Stomach (tissue), 19 donors: ENCODE results near the gene GPLD1. TPM values are rescaled to one million over a fixed set of nuclear protein-coding genes. Genes with fewer than 3 reads are reported as not detected.

Experiments used
- DNase-seq, 2 donors: peaks; one replicate each; pipeline versions ENCODE4 v3.0.0 to v3.0.0-alpha.2; 2013 to 2019
- H3K27ac ChIP-seq, 5 donors: fragments of 200-600 bp in 4 of 5; sonication (generic) in 4 of 5; one replicate each; pipeline ENCODE4 v1.5.1; 2013 to 2019; ENCODE audit warnings: mild to moderate bottlenecking in 1 of 5, moderate library complexity in 1 of 5
- H3K27me3 ChIP-seq, 3 donors: fragments of 200-600 bp; sonication (generic); one replicate each; pipeline ENCODE4 v1.5.1; 2017 to 2019; ENCODE audit warnings: mixed run types in 1 of 3
- H3K36me3 ChIP-seq, 4 donors: fragments of 200-600 bp; sonication (generic); 1 replicate in 3 of 4; 2 replicates in 1 of 4; pipeline ENCODE4 v1.5.1; 2016 to 2019
- H3K4me1 ChIP-seq, 4 donors: fragments of 200-600 bp; sonication (generic); one replicate each; pipeline ENCODE4 v1.5.1; 2016 to 2019
- H3K4me3 ChIP-seq, 4 donors: fragments of 200-600 bp; sonication (generic) in 3 of 4; one replicate each; pipeline ENCODE4 v1.5.1; 2016 to 2019; ENCODE audit warnings: mild to moderate bottlenecking in 1 of 4
- H3K9me3 ChIP-seq, 4 donors: fragments of 200-600 bp; sonication (generic); one replicate each; pipeline ENCODE4 v1.5.1; 2016 to 2019
- EP300 ChIP-seq: sonication (generic); formaldehyde crosslinking; IDR thresholded peaks from one replicate; pipeline ENCODE4 v1.6.1; 2017; ENCODE audit warnings: antibody characterized with exemption
- POLR2A ChIP-seq, 4 donors: fragments of 450-650 bp; IDR thresholded peaks; one replicate each; pipeline ENCODE4 v1.6.1; 2016; ENCODE audit warnings: antibody characterized with exemption in 4 of 4, control low read depth in 2 of 4, mild to moderate bottlenecking in 1 of 4, moderate library complexity in 1 of 4
- POLR2AphosphoS5 ChIP-seq, 3 donors: sonication (generic); formaldehyde crosslinking; IDR thresholded peaks; one replicate each; pipeline ENCODE4 v1.6.1; 2016; ENCODE audit warnings: antibody characterized with exemption in 3 of 3
- WGBS, 5 donors: extraction: QIAGEN DNeasy Blood & Tissue Kit in 3 of 5; methylation state at CpG; one replicate each; pipeline versions ENCODE4 v1.1.5 to v1.1.7; 2013 to 2018; 5-methylcytosine and 5-hydroxymethylcytosine counted together
- intact Hi-C: fragments of 100-400 bp; cut with DNase I; formaldehyde crosslinking; loops from one replicate; pipeline ENCODE4 v1.15.1; 2023; ENCODE audit warnings: low total_unique reads
- long read RNA-seq, 10 donors: transcript quantifications; one replicate each; lab custom pipeline, GENCODE V29; 2026
- polyA plus RNA-seq, 3 donors: library from polyadenylated mRNA; stranded (reverse); fragments of 200-250 nt; gene quantifications; one replicate each; pipeline ENCODE4 v1.2.3, GENCODE V29; 2013
- total RNA-seq, 5 donors: library from RNA; depleted of rRNA; stranded (reverse); fragments of >200 nt; gene quantifications; one replicate each; pipeline versions ENCODE4 v1.1.0 to v1.2.3, GENCODE V29; 2014 to 2016
- TF ChIP-seq, protein P1 (sequence below), 7 experiments: fragments of 450-650 bp in 4 of 7; fragments of 200-600 bp in 3 of 7; sonication (generic) in 3 of 7; IDR thresholded peaks; one replicate each; pipeline ENCODE4 v1.5.1; 2016 to 2019; ENCODE audit warnings: antibody characterized with exemption in 7 of 7, control low read depth in 2 of 7, mild to moderate bottlenecking in 1 of 7
- donor health status: healthy with polysubstance abuse.
- donor health status: Bipolar disorder and iron deficiency.
- donor health status: healthy.

The GPLD1 gene, protein sequence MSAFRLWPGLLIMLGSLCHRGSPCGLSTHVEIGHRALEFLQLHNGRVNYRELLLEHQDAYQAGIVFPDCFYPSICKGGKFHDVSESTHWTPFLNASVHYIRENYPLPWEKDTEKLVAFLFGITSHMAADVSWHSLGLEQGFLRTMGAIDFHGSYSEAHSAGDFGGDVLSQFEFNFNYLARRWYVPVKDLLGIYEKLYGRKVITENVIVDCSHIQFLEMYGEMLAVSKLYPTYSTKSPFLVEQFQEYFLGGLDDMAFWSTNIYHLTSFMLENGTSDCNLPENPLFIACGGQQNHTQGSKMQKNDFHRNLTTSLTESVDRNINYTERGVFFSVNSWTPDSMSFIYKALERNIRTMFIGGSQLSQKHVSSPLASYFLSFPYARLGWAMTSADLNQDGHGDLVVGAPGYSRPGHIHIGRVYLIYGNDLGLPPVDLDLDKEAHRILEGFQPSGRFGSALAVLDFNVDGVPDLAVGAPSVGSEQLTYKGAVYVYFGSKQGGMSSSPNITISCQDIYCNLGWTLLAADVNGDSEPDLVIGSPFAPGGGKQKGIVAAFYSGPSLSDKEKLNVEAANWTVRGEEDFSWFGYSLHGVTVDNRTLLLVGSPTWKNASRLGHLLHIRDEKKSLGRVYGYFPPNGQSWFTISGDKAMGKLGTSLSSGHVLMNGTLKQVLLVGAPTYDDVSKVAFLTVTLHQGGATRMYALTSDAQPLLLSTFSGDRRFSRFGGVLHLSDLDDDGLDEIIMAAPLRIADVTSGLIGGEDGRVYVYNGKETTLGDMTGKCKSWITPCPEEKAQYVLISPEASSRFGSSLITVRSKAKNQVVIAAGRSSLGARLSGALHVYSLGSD
- total RNA-seq (1 to 10 TPM in 2 of 5 donors, under 1 TPM in 1, not detected in 2; 0.43 to 2.8 (median 1.3) TPM), polyA plus RNA-seq (under 1 TPM; 0.18 to 0.44 (median 0.31) TPM)
- long read RNA-seq, donor 1: 0 reads
- long read RNA-seq, donor 2: 0 reads
- long read RNA-seq, donor 3: 0 reads
- long read RNA-seq, donor 4: 0 reads
- long read RNA-seq, donor 5: 0 reads
- long read RNA-seq, donor 6: 0 reads
- long read RNA-seq, donor 7: 0 reads
- long read RNA-seq, donor 8: 0 reads
- long read RNA-seq, donor 9: 0 reads
- long read RNA-seq, donor 10: 0 reads

DNA sequence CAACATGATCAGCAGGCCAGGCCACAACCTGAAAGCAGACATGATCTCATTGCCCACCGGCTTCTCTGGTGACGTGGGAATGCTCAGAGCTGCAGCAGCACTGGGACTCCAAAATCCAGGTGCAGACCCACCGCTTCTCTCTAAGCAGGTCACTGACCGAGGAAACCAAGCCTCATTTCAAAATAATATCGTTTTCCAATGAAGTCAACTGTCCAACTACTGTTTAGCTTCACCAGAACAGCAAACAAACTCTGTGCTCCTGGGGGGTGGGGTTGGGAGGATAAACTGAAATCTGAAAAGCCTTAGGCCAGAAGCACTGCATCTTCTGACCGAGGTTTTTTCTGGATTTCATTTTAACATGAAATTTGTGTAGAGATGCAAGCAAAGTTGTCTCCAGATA lies at the start of gene GPLD1:
GPLD1 (minus strand) TSS at position 109 of the 400 bp plus-strand sequence; CDS start at position 42, 67 bp downstream.
- no peaks in the 10 kb centered on the region for H3K27me3 ChIP-seq
- WGBS, 5 donors: 66 to 91% (median 87%) methylated on average over 4 to 6 of the region's 6 CpGs
- TF ChIP-seq POLR2A (IDR thresholded peaks at IDR 0.05) (no peak), EP300 (no peak), POLR2AphosphoS5 (IDR thresholded peaks at IDR 0.05) (no peak)
- TF ChIP-seq, protein P1, sequence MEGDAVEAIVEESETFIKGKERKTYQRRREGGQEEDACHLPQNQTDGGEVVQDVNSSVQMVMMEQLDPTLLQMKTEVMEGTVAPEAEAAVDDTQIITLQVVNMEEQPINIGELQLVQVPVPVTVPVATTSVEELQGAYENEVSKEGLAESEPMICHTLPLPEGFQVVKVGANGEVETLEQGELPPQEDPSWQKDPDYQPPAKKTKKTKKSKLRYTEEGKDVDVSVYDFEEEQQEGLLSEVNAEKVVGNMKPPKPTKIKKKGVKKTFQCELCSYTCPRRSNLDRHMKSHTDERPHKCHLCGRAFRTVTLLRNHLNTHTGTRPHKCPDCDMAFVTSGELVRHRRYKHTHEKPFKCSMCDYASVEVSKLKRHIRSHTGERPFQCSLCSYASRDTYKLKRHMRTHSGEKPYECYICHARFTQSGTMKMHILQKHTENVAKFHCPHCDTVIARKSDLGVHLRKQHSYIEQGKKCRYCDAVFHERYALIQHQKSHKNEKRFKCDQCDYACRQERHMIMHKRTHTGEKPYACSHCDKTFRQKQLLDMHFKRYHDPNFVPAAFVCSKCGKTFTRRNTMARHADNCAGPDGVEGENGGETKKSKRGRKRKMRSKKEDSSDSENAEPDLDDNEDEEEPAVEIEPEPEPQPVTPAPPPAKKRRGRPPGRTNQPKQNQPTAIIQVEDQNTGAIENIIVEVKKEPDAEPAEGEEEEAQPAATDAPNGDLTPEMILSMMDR (IDR thresholded peaks at IDR 0.05): no peak
- H3K4me1 ChIP-seq: peaks cover 4 to 10% (median 6%) of the 10 kb centered on the region in 4 donors
- H3K9me3 ChIP-seq: no peaks in the 10 kb centered on the region
- H3K36me3 ChIP-seq: no peaks in the 10 kb centered on the region
- H3K27ac ChIP-seq: no peak within 1 kb of the TSS
- intact Hi-C loops: no loop called here
- no peak for DNase-seq
- H3K4me3 ChIP-seq: no peak within 1 kb of the TSS

DNA sequence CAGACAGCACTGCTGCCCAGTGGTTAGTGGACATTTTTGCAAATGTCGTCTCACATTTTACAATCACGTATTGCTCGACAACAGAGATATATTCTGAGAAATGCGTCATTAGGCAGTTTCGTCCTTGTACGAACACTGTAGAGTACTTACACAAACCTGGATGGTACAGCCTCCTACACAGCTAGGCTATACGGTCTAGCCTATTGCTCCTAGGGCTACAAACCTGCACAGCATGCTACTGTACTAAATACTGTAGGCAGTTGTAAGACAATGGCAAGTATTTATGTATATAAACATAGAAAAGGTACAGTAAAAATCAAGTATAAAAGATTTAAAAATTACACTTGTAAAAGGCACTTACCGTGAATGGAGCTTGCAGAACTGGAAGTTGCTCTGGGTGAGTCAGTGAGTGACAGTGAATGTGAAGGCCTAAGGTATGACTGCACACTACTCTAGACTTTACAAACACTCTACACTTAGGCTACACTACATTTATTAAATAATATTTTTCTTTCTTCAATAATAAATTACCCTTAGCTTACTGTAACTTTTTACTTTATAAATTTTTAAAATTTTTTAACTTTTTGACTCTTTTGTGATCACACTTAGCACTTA lies 48.5 kb upstream of the GPLD1 start:
- intact Hi-C loops: no loop called here
- no peaks in the 10 kb centered on the region for H3K9me3 ChIP-seq
- H3K27ac ChIP-seq: no peak overlapping the region
- H3K36me3 ChIP-seq: peaks cover 5 to 39% (median 26%) of the 10 kb centered on the region in 4 donors
- TF ChIP-seq, protein P1 (IDR thresholded peaks at IDR 0.05): no peak
- 91 to 97% (median 96%) methylated on average over 8 of the region's 8 CpGs for WGBS, 5 donors
- no peak overlapping the region for H3K4me3 ChIP-seq
- no peaks in the 10 kb centered on the region for H3K27me3 ChIP-seq
- no peak for DNase-seq
- no peaks in the 10 kb centered on the region for H3K4me1 ChIP-seq

DNA sequence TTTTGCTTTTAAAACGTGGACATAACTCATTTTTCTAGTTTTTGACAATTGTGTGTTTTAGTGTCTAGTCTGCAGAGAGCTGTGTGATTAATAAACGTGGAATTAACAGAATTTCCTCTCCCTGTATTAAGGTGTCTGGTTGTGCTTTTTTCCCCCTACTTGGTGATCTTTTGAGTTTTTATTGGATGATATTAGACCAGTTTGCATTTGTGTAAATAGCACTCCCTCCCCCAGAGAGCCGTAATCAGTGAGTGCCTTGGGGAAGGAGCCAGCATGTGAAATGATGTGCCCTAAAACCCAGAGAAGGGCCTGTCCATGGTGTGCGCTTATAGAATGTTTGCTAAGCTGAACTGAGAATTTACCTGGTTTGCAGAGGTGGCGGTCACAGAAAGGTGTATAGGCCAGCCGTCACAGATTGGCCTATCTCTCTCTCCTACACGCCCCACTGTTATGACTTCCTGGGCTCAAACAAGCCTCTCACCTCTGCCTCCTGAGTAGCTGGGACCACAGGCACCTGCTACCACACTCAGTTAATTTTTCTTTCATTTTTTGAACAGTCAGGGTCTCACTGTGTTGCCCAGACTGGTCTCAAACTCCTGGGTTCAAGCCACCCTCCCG lies 47.8 kb upstream of the GPLD1 start:
- 72 to 85% (median 76%) methylated on average over 8 of the region's 8 CpGs for WGBS, 5 donors
- intact Hi-C loops: no loop called here

More for the DNA sequence above, 47.8 kb upstream of the GPLD1 start:
- peak in 1 of 2 donors; percentile 24 for DNase-seq
- TF ChIP-seq POLR2A (IDR thresholded peaks at IDR 0.05): no peak
- TF ChIP-seq, protein P1 (IDR thresholded peaks at IDR 0.05): no peak
- no peak for TF ChIP-seq POLR2AphosphoS5 (IDR thresholded peaks at IDR 0.05)
- TF ChIP-seq EP300: no peak
- no peaks in the 10 kb centered on the region for H3K4me1 ChIP-seq
- H3K27ac ChIP-seq: no peak overlapping the region
- no peaks in the 10 kb centered on the region for H3K9me3 ChIP-seq
- no peaks in the 10 kb centered on the region for H3K27me3 ChIP-seq
- no peak overlapping the region for H3K4me3 ChIP-seq
- peaks cover 5 to 45% (median 33%) of the 10 kb centered on the region in 4 donors for H3K36me3 ChIP-seq
